HG02943 (cell line): ENCODE measurements around the gene SIGMAR1.

ENCODE experiments used
- ATAC-seq: cut with Tn5 transposase; IDR thresholded peaks from one replicate; pipeline ENCODE4 v1.9.1; 2021; ENCODE audit warnings: mild to moderate bottlenecking, low read depth, moderate library complexity; ENCODE audit not compliant: unreplicated experiment

SIGMAR1 gene

GRCh38 chr9:34637356-34638137 lies at the start of gene SIGMAR1:
SIGMAR1 (minus strand) TSS chr9:34637787; CDS start chr9:34637697, 90 bp downstream.
- peak; percentile 81 for ATAC-seq

GRCh38 chr9:34686732-34687131 lies 49.1 kb upstream of the SIGMAR1 start:
- no peak for ATAC-seq

- ATAC-seq, result no peak
These were observed 48.6 kb upstream of the SIGMAR1 start for GRCh38 chr9:34686231-34686630.

- ATAC-seq, result no peak
These were observed 48.0 kb upstream of the SIGMAR1 start for GRCh38 chr9:34685591-34685990.

- ATAC-seq, result no peak
These were observed 47.2 kb upstream of the SIGMAR1 start for GRCh38 chr9:34684816-34685215.

- ATAC-seq, result no peak
These were observed 46.6 kb upstream of the SIGMAR1 start for GRCh38 chr9:34684145-34684544.

GRCh38 chr9:34675869-34676268 lies 38.3 kb upstream of the SIGMAR1 start:
- ATAC-seq, result no peak

GRCh38 chr9:34675048-34675714 lies 37.6 kb upstream of the SIGMAR1 start:
- ATAC-seq, result no peak

GRCh38 chr9:34674440-34674839 lies 36.9 kb upstream of the SIGMAR1 start:
- no peak for ATAC-seq

- no peak for ATAC-seq
These were observed 33.7 kb upstream of the SIGMAR1 start for GRCh38 chr9:34671307-34671706.

- ATAC-seq, result no peak
These were observed 32.4 kb upstream of the SIGMAR1 start for GRCh38 chr9:34669809-34670562.

GRCh38 chr9:34665381-34666250 lies 28.0 kb upstream of the SIGMAR1 start:
- ATAC-seq, result peak; percentile 69

GRCh38 chr9:34665067-34665380 lies 27.4 kb upstream of the SIGMAR1 start:
- ATAC-seq, result peak; percentile 14

- ATAC-seq, result no peak
These were observed 26.9 kb upstream of the SIGMAR1 start for GRCh38 chr9:34664281-34665066.

- ATAC-seq, result no peak
These were observed 25.7 kb upstream of the SIGMAR1 start for GRCh38 chr9:34663303-34663605.

GRCh38 chr9:34662526-34663302 lies 25.1 kb upstream of the SIGMAR1 start, which contains the start of gene CCL27:
CCL27 (minus strand) TSS chr9:34662657; CDS start chr9:34662633, 24 bp downstream.
- ATAC-seq, result no peak

GRCh38 chr9:34659592-34660253 lies 22.1 kb upstream of the SIGMAR1 start:
- no peak for ATAC-seq

GRCh38 chr9:34658461-34658860 lies 20.9 kb upstream of the SIGMAR1 start:
- ATAC-seq, result no peak
